Measurements from ENCODE around the gene NFIL3. TPM values are rescaled to one million over a fixed set of nuclear protein-coding genes. Genes with fewer than 3 reads are reported as not detected.
"Not testable (repeated sequence)": the region's sequence is repeated elsewhere in the genome, so short reads cannot be mapped to it uniquely, and the experiment has no call there.

The NFIL3 gene
- total RNA-seq, 2 donors from 2014 or later = 28.7 to 33.5 TPM

- Histone ChIP-seq H3K4me3 (no peak overlapping the region), H3K4me1 (replicated peaks) (no peaks in the 10 kb centered on the region), H3K27me3 (replicated peaks; ENCODE audit: insufficient read depth) (no peaks in the 10 kb centered on the region), H3K27ac (no peak overlapping the region), H3K9me3 (no peaks in the 10 kb centered on the region), H3K36me3 (no peaks in the 10 kb centered on the region)
- DNase-seq (ENCODE audit: low spot score) = no peak
- 68% methylated on average over 5 of the region's 5 CpGs for WGBS
- intact Hi-C loops (cut with DNase I) = no loop called here
- TF ChIP-seq POLR2AphosphoS5 (IDR thresholded peaks at IDR 0.05) (no peak), CTCF (IDR thresholded peaks at IDR 0.05) (no peak), POLR2A (IDR thresholded peaks at IDR 0.05) (no peak)
Measured at GRCh38 chr9:91391412-91391811, 32.2 kb downstream of the NFIL3 start.

- H3K27ac ChIP-seq; H3K4me1 ChIP-seq (replicated peaks); intact Hi-C loops (cut with DNase I); H3K27me3 ChIP-seq (replicated peaks; ENCODE audit: insufficient read depth); H3K4me3 ChIP-seq; H3K9me3 ChIP-seq; DNase-seq (ENCODE audit: low spot score); H3K36me3 ChIP-seq: not testable (repeated sequence)
- 95% methylated on average over 4 of the region's 4 CpGs for WGBS
Measured at GRCh38 chr9:91389686-91390085, 33.9 kb downstream of the NFIL3 start.

GRCh38 chr9:91386765-91387164, 36.9 kb downstream of the NFIL3 start:
- DNase-seq (ENCODE audit: low spot score) = no peak
- no peak overlapping the region for H3K4me3 ChIP-seq
- H3K27ac ChIP-seq = no peak overlapping the region
- no peaks in the 10 kb centered on the region for H3K36me3 ChIP-seq
- H3K4me1 ChIP-seq (replicated peaks) = no peaks in the 10 kb centered on the region
- TF ChIP-seq POLR2A (IDR thresholded peaks at IDR 0.05) (no peak), CTCF (IDR thresholded peaks at IDR 0.05) (no peak), POLR2AphosphoS5 (IDR thresholded peaks at IDR 0.05) (no peak)
- no peaks in the 10 kb centered on the region for H3K9me3 ChIP-seq
- H3K27me3 ChIP-seq (replicated peaks; ENCODE audit: insufficient read depth) = no peaks in the 10 kb centered on the region
- intact Hi-C loops (cut with DNase I) = no loop called here

- whole genome bisulfite sequencing = 48% methylated on average over 1 of the region's 1 CpG
Measured at GRCh38 chr9:91384954-91385353, 38.7 kb downstream of the NFIL3 start.

GRCh38 chr9:91383577-91383976, 40.1 kb downstream of the NFIL3 start:
- TF ChIP-seq POLR2AphosphoS5 (IDR thresholded peaks at IDR 0.05) (no peak), POLR2A (IDR thresholded peaks at IDR 0.05) (no peak), CTCF (IDR thresholded peaks at IDR 0.05) (no peak)
- Histone ChIP-seq H3K4me1 (replicated peaks) (no peaks in the 10 kb centered on the region), H3K36me3 (no peaks in the 10 kb centered on the region), H3K4me3 (no peak overlapping the region), H3K9me3 (no peaks in the 10 kb centered on the region), H3K27me3 (replicated peaks; ENCODE audit: insufficient read depth) (no peaks in the 10 kb centered on the region), H3K27ac (no peak overlapping the region)
- DNase-seq (ENCODE audit: low spot score) = no peak
- intact Hi-C loops (cut with DNase I) = no loop called here

More at GRCh38 chr9:91384954-91385353, 38.7 kb downstream of the NFIL3 start:
- no peak for DNase-seq (ENCODE audit: low spot score)
- intact Hi-C loops (cut with DNase I) = no loop called here
- H3K9me3 ChIP-seq = no peaks in the 10 kb centered on the region
- no peaks in the 10 kb centered on the region for H3K27me3 ChIP-seq (replicated peaks; ENCODE audit: insufficient read depth)
- no peaks in the 10 kb centered on the region for H3K4me1 ChIP-seq (replicated peaks)
- no peak overlapping the region for H3K4me3 ChIP-seq
- H3K36me3 ChIP-seq = no peaks in the 10 kb centered on the region
- TF ChIP-seq CTCF (IDR thresholded peaks at IDR 0.05) (no peak), POLR2AphosphoS5 (IDR thresholded peaks at IDR 0.05) (no peak), POLR2A (IDR thresholded peaks at IDR 0.05) (no peak)
- no peak overlapping the region for H3K27ac ChIP-seq
